LoVo (cell line): Measurements from ENCODE around the gene ITPR1.

ENCODE experiments used
- DNase-seq: peaks from one replicate; pipeline ENCODE4 v3.0.0-alpha.2; 2016; ENCODE audit warnings: low spot score

The ITPR1 gene

DNA sequence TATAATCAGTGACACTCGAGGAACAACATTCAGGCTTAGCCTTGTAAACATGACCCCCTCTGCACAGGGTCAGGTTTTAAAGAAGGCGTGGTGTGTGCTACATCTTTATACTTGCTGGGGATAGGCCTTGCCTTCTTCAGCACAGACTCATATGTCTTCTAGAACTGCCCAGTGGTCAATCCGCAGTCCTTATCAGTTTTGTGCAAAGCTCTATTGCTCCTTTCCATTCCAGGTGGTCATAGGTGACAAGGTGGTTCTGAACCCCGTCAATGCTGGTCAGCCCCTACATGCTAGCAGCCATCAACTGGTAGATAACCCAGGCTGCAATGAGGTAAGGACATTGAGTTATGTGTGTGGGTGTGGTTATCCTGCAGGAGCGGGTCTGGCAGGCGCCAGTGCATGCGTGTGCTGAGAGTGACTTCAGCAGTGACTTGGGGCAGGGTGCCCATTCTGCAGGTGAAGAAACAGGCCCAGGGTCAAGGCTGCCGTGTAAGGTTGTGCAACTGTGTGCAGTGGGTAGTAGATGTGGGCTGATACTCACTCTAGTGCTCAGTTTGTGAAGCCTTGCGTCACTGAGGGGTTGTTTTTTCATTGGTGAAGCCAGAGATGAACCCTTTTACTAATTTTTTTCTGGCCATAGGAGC is 150.9 kb downstream of the ITPR1 start:
- DNase-seq: no peak

DNA sequence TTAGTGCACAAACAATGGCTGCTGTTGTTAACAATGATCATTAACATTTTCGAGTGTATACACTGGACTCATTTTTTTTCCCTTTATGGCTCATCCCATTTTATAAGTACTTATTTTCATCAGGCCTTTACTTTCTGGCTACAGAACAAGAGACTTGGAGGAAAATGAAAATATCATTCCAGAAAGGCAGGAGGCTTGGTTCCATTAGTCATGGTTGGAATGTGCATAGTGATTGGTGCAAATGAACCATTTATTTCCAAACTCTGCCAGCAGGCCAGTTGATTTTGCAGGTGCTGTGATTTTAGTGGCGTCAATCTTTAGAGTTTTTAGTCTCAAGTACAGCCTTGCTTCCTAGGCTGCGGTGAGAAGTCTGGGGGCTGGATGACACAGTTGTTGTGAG is 151.8 kb downstream of the ITPR1 start:
- no peak for DNase-seq

DNA sequence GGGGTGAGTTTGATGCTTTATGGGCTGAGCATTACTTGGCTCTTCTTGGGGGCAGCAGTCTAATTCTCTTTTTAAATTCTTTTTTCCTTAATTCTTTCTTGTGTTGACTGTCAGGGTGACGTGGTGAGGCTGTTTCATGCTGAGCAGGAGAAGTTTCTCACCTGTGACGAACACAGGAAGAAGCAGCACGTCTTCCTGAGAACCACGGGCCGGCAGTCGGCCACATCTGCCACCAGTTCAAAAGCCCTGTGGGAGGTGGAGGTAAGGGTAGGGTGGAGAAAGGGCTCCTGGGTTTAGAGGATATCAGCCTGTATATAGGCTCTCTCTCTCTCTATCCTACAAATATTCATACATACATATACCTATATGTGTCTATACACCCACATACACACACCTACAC is 152.3 kb downstream of the ITPR1 start:
- DNase-seq: no peak

DNA sequence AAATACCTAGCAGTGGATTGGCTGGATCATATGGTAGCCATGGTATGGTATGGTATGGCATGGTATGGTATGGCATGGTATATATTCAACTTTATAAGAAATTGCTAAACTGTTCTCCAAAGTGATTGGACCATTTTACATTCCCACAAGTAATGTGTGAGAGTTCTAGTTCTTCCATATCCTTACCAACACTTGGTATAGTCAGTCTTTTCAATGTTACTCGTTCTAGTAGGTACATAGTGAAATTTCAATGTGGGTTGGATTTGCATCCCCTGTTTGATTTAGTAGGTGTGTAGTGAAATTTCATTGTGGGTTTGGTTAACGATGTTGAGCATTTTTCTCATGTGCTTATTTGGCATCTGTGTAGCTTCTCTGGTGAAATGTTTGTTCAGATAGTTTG is 154.3 kb downstream of the ITPR1 start:
- no peak for DNase-seq

DNA sequence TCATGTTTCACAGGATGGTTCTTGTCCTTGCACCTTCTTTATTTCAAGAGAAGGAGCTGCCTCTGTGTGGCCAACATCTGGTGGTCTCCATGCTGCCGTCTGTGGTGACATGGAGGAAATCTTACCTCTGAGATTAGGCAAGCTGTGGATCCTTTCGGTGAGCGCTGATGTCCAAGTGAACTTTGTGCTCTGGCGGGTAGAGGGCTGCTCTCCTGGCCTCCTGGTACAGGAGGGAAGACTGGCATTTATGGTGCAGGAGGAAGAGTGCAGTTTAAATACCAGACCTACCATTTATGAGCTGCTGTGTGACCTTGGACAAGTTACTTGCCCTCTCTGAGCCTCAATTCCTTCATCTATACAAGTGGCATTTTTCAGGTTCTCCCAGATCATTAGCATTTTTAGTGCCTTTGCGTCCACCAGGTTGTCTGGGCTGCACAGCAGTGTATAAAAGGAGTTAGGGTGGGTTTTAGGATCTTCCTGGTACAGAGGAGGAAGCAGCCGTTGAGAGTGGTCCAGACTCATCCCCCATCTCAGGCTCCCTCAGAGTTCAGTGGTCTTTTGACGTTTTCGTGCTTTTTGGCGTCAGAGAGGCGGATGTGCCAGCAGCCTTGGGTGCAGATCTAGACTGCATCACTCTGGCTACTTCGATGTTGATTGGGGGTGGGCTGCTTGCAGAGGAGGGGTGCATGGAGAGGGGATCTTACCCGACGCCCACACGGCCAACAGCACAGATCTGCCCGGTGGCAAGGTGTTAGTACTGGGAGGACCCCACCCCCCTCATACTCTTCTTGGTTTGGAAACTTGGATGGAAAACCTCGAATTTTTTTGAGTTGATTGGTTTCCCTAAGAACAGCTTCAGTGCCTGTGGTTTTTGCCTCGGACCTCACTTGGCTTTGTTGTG is 162.2 kb downstream of the ITPR1 start:
- DNase-seq: no peak

DNA sequence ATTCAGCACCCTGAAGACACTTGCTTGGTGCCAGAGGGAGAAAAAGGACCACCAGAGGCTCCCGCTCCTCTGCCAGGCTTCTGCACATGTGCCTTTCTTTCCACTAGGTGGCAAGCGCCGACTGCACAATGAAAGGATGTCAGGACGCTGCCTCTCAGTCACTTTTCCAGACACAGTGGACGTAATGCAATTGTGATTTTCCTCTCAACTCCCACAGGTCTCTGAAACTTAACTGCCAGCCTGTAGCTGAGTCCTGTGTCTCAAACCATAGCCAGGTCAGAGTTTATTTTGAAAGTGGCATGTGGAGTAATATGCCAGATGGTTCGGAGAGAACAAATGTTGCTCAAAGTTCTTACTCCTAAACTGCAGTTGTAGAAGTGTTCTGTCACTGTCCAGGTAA is 162.9 kb downstream of the ITPR1 start:
- DNase-seq: peak; percentile 42

DNA sequence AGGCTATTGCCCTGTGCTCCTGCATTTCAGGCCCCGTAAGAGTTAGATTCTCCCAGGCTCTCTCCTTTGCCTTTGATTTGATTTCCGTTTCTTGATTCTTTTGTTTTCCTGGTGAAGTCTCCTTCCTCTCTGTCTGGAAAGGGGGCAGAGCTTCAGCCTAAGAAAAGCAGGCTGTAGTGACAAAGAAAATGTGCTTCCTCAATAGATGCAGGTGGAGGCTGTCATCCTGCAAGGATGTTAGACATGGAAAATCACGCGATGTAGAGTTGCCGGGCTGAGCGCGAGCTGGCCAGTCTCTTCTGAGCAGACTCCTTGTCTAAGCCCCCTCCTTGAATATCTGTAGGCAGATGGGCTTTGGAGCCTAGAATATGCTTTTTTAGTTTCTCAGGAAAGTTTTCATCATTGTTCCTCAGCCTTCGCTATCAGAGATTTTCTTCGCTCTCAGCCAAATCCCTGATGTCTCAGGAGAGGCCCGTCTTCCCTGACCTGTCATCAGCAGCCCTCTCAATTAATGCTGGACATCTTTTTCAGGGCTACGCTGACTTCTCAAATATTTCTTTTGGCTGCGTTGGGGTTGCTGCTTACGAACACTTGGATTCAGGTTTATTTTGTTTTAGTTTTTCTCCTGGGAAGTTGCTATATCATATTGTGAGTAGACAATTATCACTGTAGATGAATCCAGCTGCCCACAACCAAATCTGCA is 163.6 kb downstream of the ITPR1 start:
- no peak for DNase-seq

DNA sequence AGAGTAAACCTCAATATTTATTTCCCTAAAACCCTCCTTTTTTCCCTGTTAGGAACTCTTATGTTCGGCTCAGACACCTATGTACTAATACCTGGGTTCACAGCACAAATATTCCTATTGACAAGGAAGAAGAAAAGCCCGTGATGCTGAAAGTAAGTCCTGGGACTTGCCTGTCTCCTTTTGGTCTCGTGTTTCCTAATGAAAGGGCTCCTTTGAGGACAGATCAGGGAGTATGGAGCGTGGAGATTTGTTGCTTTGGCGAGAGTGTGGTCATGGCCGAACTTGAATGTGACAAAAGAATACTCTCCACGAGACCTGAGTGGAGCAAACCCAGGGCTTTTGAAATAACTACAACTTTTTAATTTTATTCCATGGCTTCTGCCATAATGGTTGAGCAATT is 167.8 kb downstream of the ITPR1 start:
- no peak for DNase-seq

DNA sequence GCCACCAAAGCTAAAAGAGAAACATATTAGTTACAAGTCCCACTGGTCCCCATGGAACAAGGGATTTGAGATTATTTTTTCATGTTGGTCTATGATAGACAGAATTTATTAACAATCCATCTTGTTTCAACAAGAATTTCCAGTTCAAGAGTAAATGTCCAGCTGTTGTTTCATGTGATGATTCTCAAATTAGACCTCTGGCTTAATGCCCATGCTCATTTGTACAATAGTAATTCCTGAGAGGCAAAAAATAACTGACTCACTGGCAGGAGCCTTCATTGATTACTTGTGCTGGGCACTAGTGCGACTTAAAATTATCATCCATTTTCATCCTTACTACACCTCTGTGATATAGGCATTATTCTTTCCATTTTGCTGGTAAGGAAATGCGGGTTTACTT is 171.3 kb downstream of the ITPR1 start:
- no peak for DNase-seq

DNA sequence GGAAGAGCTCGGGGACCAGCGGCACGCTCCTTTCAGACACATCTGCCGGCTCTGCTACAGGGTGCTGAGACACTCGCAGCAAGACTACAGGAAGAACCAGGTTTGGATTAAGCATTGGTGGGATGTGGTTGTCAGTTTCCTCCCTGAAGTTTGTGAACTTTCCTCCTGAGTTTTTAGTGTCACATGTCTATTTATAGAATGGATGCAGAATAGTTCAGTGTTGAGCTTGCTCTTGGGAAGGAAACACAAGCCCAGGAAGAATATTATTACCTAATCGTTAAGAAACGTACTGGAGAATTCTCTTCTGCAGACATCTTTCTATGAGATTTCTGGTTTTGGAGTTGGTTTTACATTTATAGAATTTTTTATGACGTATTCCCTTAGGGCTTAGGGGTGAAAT is 172.0 kb downstream of the ITPR1 start:
- no peak for DNase-seq

DNA sequence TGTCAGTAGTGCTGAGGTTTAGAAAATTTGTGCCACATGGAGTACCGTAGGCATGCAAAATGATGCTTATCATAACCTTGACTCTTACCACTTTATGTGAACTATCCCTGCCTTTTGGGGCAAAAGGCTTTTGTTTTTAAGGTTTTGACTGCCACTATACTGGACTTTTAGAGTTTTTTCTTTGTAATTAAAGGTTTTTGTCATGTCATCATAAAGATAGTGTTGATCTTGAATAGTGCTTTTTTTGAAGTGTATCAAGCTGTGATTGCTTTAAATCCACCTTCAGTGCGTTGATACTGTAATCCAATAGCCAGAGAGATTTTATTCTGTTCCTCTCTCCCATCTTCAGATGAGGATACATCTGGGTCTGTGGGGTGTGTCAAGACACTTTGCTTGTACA is 172.9 kb downstream of the ITPR1 start:
- DNase-seq: no peak

DNA sequence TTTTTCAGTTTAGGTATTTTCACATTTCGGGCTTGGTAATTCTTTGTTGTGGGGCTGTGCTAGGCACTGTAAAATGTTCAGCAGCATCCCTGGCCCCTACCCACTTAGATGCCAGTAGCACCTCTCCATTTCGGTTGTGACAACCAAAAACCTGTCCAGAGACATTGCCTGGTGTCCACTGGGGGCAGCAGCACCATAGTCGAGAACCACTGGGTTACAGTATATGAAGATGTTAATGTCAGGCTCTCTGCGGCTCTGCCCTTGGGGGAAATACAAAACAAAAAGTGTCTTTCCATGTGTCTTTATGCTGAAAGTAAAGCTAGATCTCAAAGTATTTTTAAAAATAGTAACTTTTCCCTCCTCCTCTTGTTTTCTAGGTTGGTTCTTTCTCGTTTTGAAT is 177.2 kb downstream of the ITPR1 start:
- DNase-seq: no peak

DNA sequence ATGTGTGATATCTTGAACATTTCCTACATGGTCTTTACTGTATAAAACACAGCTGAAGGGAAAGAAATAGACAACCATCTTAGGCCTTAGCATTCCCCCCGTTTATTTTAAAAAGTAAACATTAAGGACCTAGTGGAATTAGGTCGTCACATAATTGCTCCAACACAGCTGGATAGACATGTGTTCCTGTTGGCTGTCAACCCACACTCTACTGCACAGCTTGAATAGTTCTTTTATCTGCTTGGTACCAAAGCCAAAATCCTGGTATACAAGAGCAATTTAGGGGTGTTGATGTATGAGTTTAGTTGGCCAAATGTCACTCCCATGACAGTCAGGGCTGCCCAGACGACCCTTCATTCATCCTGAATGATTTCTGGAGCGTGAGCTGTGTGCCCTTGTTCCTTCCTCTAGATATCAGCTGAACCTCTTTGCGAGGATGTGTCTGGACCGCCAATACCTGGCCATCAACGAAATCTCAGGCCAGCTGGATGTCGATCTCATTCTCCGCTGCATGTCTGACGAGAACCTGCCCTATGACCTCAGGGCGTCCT is 179.7 kb downstream of the ITPR1 start:
- no peak for DNase-seq

DNA sequence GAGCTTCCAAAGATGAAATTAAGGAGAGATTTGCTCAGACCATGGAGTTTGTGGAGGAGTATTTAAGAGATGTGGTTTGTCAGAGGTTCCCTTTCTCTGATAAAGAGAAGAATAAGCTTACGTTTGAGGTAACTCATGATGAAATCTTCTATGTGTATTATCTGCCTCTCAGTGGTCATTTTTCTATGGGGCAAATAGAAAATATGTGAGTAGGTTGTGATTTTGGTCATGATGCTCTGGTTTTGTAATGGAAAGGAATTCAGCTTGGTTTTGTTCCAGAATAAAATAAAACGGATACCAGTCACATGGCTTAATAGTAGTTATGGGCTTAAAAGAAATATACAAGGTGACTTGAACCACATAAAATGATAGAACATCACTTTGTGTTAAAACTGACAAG is 181.1 kb downstream of the ITPR1 start:
- DNase-seq: no peak

DNA sequence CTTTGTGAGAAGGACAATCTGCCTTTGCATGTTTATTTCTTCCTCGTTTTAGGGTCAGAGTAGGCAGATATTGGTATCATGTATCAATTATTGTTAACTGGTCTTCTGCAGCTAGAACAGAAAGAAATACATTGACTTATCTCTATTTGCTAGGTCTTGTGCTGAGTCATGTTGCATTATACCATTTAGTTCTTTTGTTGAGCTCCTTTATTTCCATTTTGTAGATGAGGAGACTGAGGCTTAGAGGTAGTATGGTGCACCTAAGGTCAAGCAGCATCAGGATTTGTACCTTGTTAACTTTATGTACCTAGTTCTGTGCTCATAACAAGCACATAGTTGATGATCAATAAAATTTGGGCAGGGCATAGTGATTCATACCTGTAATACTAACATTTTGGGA is 182.6 kb downstream of the ITPR1 start:
- no peak for DNase-seq

DNA sequence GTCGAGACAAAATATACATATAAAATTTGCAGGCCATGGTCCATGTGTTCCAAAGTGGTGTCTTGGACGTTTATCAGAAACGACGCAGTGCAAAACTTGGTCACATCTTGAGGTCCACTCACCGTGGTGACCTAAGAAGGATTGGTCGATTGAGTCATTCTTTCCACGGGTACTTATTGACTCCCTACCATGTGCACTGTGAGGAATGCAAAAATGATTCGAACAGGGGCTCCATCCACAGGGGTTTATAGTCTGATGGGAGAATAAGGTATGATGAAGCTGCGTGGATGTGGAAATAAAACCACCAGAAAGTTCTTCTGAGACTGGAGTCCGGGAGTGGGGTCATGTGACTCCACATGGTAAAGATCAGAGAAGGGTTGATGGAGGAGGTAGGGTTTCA is 185.2 kb downstream of the ITPR1 start:
- no peak for DNase-seq

DNA sequence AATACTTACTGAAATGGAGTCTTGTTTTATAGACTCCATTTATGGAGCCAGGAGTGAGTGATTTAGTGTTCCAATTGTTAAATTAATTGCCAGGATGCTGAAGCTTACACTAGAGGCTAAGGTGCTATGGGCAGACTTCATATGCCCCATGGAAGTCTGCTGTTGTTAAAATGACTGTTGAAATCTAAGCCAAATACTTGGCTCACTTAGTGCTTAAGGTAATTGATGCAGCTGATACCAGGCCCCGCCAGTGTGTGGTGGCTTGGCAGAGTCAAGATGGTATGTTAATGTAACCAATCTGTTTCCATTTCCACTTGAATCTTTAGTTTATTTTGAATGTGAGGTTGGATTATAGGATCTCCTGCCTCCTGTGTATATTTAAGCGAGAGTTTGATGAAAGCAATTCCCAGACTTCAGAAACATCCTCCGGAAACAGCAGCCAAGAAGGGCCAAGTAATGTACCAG is 187.1 kb downstream of the ITPR1 start:
- DNase-seq: no peak

DNA sequence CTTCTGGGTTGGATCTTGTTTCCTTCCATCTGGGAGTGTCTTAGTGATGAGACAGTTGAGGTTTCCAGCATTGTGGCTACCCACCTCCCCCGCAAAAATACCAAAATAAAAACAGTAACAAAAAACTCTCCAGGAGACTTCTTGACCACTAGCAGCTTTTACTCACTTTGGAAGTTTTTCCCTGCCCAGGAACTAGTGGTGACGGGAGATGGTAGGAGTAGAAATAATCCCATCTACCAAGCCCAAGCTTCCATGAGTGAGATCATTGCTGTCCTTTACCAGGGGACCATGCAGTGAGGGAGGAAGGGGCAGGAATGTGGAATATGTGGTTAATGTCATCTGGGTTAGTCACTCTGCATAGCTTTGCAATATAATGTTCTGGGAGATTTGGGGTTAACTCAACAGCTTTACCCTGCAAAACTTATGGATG is 187.7 kb downstream of the ITPR1 start:
- DNase-seq: no peak

DNA sequence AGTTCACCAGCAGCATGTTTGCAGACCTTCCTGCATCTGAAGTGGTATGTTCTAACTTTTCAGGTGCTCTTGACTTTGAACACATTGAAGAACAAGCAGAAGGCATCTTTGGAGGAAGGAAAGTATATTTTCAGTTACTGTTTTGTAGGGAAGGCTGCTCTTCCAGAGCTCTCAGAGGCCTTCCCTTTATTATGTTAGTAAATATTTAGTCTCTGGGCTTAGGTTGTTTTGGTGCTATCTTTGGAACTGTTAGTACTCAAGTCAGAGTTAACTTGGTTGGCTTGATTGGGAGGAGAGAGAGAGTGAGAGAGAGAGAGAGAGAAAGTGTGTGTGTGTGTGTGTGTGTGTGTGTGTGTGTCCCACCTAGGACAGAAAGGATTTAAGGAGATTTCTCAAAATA is 188.2 kb downstream of the ITPR1 start:
- DNase-seq: no peak

DNA sequence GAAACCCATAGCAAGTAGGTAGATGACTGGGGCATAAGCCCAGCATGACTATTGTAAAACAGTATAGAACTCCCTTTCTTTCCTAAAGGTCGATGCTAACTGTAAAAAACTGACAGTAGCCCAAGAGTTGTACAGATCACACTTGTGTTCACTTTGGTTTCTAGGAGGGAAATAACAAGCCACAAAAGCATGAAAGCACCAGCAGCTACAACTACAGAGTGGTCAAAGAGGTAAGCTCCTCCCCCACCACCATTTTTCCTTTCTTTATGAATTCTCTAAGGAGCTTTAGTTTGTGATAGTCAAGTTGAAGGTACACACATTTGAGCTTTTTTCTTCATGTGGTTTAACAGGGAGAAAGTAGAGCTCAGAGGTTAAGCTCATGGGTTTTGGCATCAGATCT is 191.0 kb downstream of the ITPR1 start:
- DNase-seq: no peak

DNA sequence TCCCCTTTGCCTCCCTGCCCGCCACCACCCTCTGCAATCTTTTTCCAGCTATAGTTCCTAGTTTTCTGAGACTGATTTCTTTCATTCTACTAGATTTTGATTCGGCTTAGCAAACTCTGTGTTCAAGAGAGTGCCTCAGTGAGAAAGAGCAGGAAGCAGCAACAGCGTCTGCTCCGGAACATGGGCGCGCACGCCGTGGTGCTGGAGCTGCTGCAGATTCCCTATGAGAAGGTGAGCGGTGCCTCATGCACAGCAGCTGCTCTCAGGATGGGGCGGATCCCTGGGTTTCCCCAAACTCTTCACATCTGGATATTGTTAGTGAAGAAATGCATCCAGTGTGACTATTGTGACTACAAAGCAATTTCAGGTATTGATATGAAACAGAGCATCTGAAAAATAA is 191.8 kb downstream of the ITPR1 start:
- DNase-seq: no peak

DNA sequence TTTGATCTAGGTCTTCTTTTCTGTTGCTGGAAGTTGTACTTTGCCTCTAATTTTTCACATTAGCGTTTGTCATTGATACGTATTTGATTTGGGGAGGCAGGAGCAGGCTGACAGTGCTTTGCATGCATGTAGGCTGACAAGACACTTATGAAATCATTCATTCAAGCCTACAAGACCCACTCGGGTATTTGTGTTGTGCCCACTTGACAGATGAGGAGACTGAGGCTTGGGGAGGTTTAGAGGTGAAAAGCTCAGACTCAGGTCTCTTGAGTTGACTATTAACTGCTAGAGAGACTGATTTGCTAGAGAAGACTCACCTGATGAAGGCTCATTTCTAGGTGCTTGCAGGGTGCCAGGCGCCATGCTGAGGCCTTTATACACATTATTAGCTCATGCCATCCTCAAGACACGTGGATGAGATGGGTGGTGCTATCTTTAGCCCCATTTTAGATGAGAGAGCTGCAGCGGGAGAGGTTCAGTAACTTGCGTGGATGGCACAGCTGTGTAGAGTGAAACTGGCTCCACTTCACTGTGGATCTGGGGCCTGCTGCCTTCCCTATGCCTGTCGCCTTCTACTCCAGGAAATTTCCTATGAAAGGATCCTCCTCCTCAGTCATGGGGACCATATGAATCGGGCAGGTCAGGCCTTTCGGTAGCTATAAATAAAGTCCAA is 192.7 kb downstream of the ITPR1 start:
- DNase-seq: no peak
